GM19043 (cell line): ENCODE results near the gene RELN.
"Not testable (repeated sequence)": the region's sequence is repeated elsewhere in the genome, so short reads cannot be mapped to it uniquely, and the experiment has no call there.

Experiments
- ATAC-seq: cut with Tn5 transposase; IDR thresholded peaks from one replicate; pipeline ENCODE4 v1.9.1; 2021; ENCODE audit warnings: low read depth; ENCODE audit not compliant: unreplicated experiment

The RELN gene

GRCh38 chr7:103857435-103857834 is 132.0 kb downstream of the RELN start:
- no peak for ATAC-seq

DNA sequence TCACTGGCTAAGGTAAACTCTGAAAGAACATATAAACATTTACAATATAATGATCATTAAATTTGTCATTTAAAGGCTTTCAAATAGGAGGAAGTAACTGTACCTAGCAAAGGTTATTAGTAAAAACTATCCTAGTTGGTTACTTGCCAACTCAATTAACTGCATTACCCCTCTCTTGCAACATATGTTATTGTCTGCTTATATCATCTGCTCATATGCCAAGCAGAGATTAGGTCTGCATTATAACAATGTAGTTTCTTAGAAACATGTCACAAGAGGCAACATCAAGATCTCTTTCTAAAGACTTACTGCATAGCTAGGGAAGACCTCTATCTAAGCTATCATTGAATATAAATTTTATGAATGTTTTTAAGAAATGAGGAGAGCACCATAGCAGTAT is 132.5 kb downstream of the RELN start:
- no peak for ATAC-seq

DNA sequence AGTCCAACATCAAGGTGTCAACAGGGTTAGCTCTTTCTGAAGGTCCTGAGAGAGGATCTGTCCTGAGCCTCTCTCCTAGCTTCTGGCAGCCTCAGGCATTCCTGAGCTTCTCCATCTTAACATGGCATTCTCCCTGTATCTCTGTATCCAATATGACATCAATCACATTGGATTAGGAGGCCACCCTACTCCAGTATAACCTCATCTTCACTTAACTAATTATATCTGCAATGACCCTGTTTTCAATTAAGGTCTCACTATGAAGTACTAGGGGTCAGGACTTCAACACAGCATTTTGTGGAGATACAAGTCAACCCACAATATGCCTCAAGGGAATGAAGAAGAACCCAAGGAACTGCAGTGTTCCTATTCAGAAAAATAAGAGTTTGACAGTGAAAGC is 133.8 kb downstream of the RELN start:
- no peak for ATAC-seq

DNA sequence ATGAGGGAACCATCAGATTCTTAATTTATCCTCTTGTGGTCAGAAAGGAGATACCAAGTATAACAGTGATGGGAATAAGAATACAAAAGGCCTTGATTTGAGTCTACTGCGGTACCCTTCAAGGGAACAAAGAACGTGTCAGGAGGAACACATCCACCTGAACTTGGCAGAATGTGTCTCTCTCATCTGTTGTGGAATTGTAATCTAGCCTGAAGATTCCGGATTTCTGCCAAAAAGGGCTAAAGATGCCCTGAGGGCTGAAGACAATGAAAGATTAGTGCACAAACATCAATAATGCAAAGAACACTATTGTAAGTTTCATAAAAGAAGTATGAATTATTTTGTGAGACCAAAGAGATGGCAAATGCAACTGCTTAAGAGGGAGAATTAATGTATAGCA is 134.8 kb downstream of the RELN start:
- no peak for ATAC-seq

GRCh38 chr7:103851357-103851756 is 138.1 kb downstream of the RELN start:
- no peak for ATAC-seq

GRCh38 chr7:103843689-103844480 is 145.6 kb downstream of the RELN start:
- no peak for ATAC-seq

GRCh38 chr7:103833401-103833800 is 156.1 kb downstream of the RELN start:
- ATAC-seq: no peak

- no peak for ATAC-seq
Observed at GRCh38 chr7:103832438-103832837, 157.0 kb downstream of the RELN start.

DNA sequence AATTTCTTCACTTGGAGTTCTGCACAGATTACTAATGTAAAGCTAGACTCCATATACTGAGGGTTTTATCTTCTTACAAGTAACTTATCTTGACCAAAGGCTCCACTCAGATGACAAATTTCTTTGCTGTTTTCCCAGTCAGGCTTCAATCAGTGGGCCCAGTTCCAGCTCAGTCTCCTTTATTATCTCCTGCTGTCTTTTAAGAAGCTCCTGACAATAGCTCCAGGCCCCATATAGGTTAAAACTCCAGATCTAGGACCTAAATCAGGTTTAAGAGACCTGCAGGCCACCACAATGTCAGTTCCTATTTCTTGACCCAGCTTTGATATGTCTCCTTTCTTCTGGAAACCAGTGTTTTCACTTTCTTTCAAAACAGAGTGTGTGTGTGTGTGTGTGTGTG is 165.2 kb downstream of the RELN start:
- ATAC-seq: no peak

DNA sequence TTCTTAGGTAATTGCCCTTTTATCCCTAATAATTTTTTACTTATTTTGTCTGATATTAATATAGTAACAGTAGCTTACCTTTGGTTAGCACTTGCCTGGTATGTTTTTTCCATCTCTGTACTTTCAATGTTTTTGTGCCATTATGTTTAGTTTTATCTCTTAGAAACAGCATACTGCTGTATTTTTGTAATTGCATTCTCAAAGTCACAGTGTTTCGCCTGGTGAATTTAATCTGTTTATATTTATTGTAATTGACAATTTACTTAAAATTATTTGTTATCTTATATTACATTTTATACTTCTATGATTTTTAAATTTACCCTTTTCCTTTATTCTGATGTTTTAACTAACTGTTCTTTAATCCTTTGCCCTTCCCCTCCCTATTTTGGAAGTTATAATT is 166.4 kb downstream of the RELN start:
- ATAC-seq: no peak

DNA sequence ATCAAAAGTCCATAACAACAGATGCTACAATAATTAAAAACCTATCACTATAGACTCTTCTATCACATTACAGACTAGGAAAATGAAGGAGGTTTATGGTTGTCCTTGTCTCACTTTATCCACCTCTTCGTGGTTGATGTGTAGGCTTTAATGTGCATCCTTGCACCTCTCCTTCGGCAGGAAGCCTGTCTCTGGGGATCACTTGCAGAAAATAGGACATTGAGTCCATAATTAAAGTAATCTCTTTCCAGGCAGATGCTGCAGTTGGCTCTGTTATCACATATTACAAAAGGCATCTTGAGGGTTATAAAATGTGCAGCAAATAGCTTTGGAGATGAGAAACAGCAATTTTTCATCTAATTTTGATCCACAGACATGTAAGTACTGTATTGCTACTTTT is 168.4 kb downstream of the RELN start:
- no peak for ATAC-seq

DNA sequence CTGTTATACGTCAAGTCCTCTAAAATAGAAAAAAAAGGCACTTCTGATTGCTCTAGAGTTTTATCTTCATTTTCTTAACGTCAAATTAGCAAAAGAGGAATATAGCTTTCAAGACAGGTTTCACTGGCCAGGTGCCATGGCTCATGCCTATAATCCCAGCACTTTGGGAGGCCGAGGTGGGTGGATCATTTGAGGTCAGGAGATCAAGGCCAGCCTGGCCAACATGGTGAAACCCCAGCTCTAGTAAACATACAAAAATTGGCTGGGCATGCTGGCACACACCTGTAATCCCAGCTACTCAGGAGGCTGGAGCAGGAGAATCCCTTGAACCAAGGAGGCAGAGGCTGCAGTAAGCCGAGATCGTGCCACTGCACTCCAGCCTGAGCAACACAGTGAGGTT is 173.5 kb downstream of the RELN start:
- ATAC-seq: not testable (repeated sequence)

DNA sequence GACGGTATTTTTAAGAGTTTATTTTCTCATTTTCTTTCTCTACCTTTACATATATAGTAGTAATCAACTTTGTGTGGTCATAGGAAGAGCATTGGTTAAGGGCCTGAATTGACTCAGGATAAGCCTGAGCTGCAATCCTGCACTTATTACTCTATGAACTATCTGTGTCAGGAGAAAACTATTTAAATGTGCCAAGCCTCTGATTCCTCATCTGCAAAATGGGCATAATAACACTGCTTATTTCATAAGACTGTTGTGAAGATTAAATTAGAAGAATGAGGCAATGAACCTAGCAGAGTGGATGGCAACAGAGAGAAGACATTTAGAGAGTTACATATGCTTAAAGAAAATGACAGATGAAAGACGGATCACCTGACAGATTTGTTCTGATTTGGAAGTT is 175.5 kb downstream of the RELN start:
- ATAC-seq: no peak

DNA sequence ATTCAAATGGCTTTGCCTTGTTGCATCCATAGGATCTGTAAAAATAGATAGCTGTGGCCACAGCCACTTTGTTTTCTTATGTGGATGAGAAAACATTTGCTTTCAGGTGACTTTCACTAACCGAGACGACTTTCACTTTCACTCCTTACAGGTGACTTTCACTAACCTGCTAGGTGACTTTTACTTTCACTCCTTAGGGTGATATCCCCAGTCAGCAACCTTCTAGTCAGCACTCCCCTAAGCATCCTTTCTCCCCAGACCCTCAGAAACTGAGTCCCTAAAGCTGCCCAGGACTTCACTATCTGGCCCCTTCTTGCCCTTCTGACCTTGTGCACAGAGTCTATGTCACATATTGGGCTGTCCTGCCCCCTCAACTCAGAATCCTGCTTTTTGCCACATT is 177.5 kb downstream of the RELN start:
- peak; percentile 77 for ATAC-seq

DNA sequence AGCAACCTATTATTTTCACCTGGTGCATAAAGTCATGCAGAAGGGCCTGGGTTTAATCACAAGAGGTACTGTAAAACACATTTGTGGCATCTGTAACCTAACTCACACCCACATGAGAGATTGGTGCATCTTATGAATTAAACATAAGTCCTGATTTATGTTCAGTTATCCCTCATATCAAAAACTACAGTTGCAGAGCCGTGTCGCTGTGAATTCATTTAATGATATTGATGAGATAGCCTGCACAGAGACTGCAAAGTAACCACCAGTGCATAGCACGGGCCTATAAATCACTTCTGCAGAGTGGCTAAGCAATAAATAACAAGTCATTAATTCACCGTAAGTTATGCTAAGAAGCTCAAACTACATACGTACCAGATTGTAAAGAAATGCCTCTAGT is 178.2 kb downstream of the RELN start:
- ATAC-seq: no peak

DNA sequence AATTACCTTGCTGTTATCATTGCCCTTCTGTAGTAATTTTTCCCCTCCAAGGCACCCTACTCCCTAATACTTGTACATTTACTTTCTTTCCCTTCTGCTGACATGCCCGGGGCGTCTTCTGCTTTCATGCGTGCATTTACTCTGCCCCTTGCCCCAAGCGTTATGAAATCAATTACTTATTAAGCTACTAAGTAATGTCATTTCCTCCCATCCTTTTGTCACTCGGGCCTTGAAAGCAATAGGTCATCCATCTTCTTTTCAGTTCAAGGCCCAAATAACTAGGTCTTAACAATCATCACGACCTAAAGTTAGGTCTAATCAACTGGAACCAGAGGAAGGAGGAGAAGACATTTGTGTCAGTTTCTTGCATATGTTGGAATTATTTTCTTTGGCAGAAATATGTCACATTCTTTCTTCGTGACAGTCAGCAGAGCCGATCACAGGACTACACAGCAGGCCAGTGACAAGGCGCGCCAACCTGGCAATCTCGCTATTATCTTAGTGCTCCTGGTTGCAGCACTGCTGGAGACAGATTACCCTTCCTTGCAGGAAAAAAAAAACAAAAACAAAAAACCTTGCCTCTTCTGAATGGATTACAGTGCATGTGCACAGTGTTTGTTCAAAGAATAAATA is 179.2 kb downstream of the RELN start:
- no peak for ATAC-seq

DNA sequence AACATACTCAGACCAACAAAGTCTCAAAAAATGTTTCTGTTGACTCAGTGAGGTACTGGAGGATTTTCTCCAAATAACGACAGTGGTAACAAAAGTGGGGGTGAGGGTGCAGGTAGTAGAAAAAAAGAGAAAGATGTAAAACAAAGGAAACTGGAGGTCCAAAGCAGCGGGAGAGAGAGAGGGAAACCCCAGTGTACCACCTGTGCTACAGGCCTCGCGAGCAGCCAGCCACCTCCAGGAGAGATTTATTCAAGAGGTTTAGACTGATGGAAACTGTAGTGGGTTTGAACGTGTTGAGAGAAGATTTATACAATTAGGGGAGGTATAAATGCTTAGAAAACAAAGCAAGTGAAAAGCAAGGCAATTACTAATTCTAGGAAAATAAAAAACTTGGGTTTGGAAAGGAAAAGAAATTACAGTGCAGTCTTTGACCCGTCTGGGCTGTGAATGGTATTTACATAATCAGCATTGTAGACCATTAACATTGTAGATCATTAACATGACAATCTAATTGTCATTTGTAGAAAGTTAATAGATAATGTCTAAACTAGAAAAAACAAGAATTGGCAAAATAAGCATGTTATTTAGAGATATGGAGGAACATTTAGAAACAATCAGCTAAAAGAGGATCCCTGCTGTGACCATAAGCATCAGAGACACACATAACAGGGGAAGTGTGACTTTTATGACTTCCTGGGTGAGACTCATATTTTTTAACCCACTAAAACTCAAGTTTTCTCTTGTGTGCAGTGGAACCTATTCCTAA is 180.0 kb downstream of the RELN start:
- ATAC-seq: peak; percentile 44

DNA sequence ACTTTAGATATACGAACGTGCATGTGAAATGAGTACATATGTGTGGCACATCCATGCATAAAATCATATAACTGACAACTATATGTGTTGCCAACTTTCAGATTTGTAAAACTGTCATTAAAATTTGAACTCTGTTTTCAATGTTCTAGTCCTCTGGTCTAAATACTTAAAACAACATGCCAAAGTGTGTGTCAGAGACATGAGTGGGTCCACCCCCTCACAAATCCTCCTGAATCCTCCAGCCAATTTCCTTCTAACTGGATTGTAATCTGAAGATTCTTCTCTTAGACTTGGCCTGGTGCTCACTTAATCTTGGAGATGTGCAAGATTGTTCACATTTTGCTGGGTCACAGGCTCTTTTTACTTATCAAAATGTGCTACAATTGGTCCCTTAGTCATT is 184.1 kb downstream of the RELN start:
- ATAC-seq: no peak

DNA sequence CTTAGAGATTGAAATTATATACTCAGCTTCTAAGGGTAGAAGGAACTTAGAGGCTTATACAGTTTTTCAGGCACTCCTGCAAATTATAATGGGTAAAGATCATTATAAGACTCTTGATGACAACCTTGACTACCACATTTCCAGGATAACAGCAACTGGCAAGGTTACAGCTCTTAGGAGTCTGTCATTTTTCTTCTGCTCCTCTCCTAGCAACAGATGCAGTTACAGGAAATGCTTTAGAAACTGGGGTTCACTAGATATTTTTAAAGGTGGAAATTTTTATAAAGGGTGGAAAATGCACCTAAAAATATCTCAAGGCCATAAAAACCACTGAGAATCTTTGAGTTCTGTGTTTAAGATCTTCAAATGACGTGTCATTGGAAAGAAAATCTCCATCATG is 185.8 kb downstream of the RELN start:
- no peak for ATAC-seq

DNA sequence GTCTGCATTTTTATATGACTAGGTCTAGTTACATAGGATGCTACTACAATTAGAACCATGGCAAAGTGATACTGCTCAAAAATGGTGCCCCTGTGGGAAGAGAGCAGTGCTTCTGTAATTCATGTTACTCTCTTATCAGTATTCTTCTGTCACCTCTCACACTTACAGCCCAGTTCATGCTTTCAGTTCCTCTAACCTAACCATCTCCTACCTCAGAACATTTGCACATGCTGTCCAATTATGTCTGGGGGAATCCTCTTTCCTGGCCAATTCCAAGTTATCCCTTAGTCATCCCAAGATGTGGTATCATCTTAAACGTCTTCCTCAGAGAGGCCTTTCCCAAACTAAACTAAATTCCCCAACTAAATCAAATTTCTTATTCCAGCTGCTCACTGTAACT is 190.2 kb downstream of the RELN start:
- peak; percentile 61 for ATAC-seq

GRCh38 chr7:103797647-103798307 is 191.7 kb downstream of the RELN start:
- ATAC-seq: no peak
